ENCODE data around the gene TLE6.

- TF ChIP-seq CTCF (IDR thresholded peaks at IDR 0.05) (no peak), EP300 (IDR thresholded peaks at IDR 0.05) (no peak), POLR2A (IDR thresholded peaks at IDR 0.05) (no peak)
Observed at GRCh38 chr19:2952953-2953481, 24.3 kb upstream of the TLE6 start.

Data from tibial nerve (tissue), 4 donors.